ENCODE results near the gene COX6B1.
"Not testable (repeated sequence)": the region's sequence is repeated elsewhere in the genome, so short reads cannot be mapped to it uniquely, and the experiment has no call there.

The COX6B1 gene

GRCh38 chr19:35636651-35637050 lies 11.5 kb upstream of the COX6B1 start:
- no peak for DNase-seq

GRCh38 chr19:35637165-35637564 lies 11.0 kb upstream of the COX6B1 start:
- DNase-seq = no peak

- no peak for DNase-seq
Observed at GRCh38 chr19:35639321-35639639, 8.8 kb upstream of the COX6B1 start.

- DNase-seq = no peak
Observed at GRCh38 chr19:35639863-35640262, 8.3 kb upstream of the COX6B1 start.

GRCh38 chr19:35641515-35642151 lies 6.5 kb upstream of the COX6B1 start, which contains the start of gene ETV2:
Gene ETV2 (plus strand): TSS chr19:35641745. CDS start chr19:35642461, 716 bp downstream.
- DNase-seq = peak; percentile 35 to 51

- DNase-seq = no peak
Observed at GRCh38 chr19:35642312-35642711, 5.8 kb upstream of the COX6B1 start.

GRCh38 chr19:35642798-35643254 lies 5.3 kb upstream of the COX6B1 start:
- DNase-seq = no peak

GRCh38 chr19:35643255-35644205 lies 4.6 kb upstream of the COX6B1 start:
- peak; percentile 80 to 82 for DNase-seq

GRCh38 chr19:35644206-35644986 lies 3.7 kb upstream of the COX6B1 start:
- peak; percentile 95 to 97 for DNase-seq

GRCh38 chr19:35644987-35645679 lies 3.0 kb upstream of the COX6B1 start:
- peak; percentile 87 to 95 for DNase-seq

GRCh38 chr19:35645680-35646511 lies 2.2 kb upstream of the COX6B1 start:
- DNase-seq = no peak

GRCh38 chr19:35650581-35650980 lies 2.5 kb downstream of the COX6B1 start:
- no peak for DNase-seq

- DNase-seq = not testable (repeated sequence)
Observed at GRCh38 chr19:35654828-35655227, 6.7 kb downstream of the COX6B1 start.

- no peak for DNase-seq
Observed at GRCh38 chr19:35655600-35655999, 7.5 kb downstream of the COX6B1 start.

- no peak for DNase-seq
Observed at GRCh38 chr19:35656700-35657099, 8.6 kb downstream of the COX6B1 start.

GRCh38 chr19:35657904-35658700 lies 10.0 kb downstream of the COX6B1 start:
- no peak for DNase-seq

- DNase-seq = no peak
Observed at GRCh38 chr19:35661995-35662340, 13.8 kb downstream of the COX6B1 start.

- no peak for DNase-seq
Observed at GRCh38 chr19:35663981-35664380, 15.9 kb downstream of the COX6B1 start.

- DNase-seq = no peak
Observed at GRCh38 chr19:35665157-35665556, 17.0 kb downstream of the COX6B1 start.

GRCh38 chr19:35665604-35666003 lies 17.5 kb downstream of the COX6B1 start:
- no peak for DNase-seq

All from stimulated activated CD4-positive, alpha-beta T cell treated with anti-CD3 and anti-CD28 coated beads, Interleukin-2, amount 100 ng/mL, for 24 hours (primary cell).